Activated CD8-positive, alpha-beta T cell treated with anti-CD3 and anti-CD28 coated beads for 36 hours (primary cell): ENCODE results near the gene KMT5B. TPM values are rescaled to one million over a fixed set of nuclear protein-coding genes. Genes with fewer than 3 reads are reported as not detected.
A peak's percentile ranks its signal among the peaks of the same experiment; 100 is the strongest.

Experiments used
- ATAC-seq: fragments of 200-7000 bp; cut with Tn5 transposase; one replicate; pipeline ENCODE4 v1.10.0; 2021; ENCODE audit warnings: mild to moderate bottlenecking, moderate library complexity
- CTCF ChIA-PET: fragments of 350-600 bp; sonication (Branson Sonifier 250); formaldehyde crosslinking; loops from one replicate; lab custom pipeline; 2021; ENCODE audit warnings: antibody characterized with exemption; lab: Charles Lee
- POLR2A ChIA-PET: fragments of 350-600 bp; sonication (Branson Sonifier 250); formaldehyde crosslinking; loops from one replicate; lab custom pipeline; 2021; ENCODE audit warnings: antibody characterized with exemption; lab: Charles Lee
- DNase-seq: peaks from one replicate; pipeline ENCODE4 v3.0.0-alpha.2; 2020
- H3K27ac Mint-ChIP-seq: one replicate; pipeline ENCODE4 v1.8.0; 2021; ENCODE audit warnings: mild to moderate bottlenecking, mixed read lengths
- H3K27me3 Mint-ChIP-seq: one replicate; pipeline ENCODE4 v1.8.0; 2021; ENCODE audit warnings: mixed read lengths
- H3K36me3 Mint-ChIP-seq: one replicate; pipeline ENCODE4 v1.8.0; 2021; ENCODE audit warnings: low read depth, mixed read lengths
- H3K4me1 Mint-ChIP-seq: one replicate; pipeline ENCODE4 v1.8.0; 2021; ENCODE audit warnings: low read depth, mixed read lengths
- H3K4me3 Mint-ChIP-seq: one replicate; pipeline ENCODE4 v1.8.0; 2021; ENCODE audit warnings: mild to moderate bottlenecking, moderate library complexity, mixed read lengths
- H3K9me3 Mint-ChIP-seq: one replicate; pipeline ENCODE4 v1.8.0; 2021; ENCODE audit warnings: mixed read lengths
- CTCF ChIP-seq: fragments of 200-600 bp; IDR thresholded peaks from one replicate; pipeline ENCODE4 v1.8.0; 2022; ENCODE audit warnings: antibody characterized with exemption, mild to moderate bottlenecking
- intact Hi-C: fragments of 100-400 bp; cut with micrococcal nuclease; formaldehyde crosslinking; loops from one replicate; pipeline ENCODE4 v1.10.0; 2022
- total RNA-seq, 2 experiments: library from RNA; stranded (reverse); gene quantifications; one replicate each; pipeline ENCODE4 v1.2.3, GENCODE V29; 2021

KMT5B gene
- total RNA-seq, 2 experiments from 2014 or later: 16.9 to 17.9 TPM

- no peak for TF ChIP-seq CTCF
- H3K4me1 Mint-ChIP-seq: peaks cover 36% of the 10 kb centered on the region
- H3K4me3 Mint-ChIP-seq: peak overlapping the region; percentile 55
- H3K9me3 Mint-ChIP-seq: no peaks in the 10 kb centered on the region
- H3K27ac Mint-ChIP-seq: no peak overlapping the region
- H3K36me3 Mint-ChIP-seq: peaks cover 2% of the 10 kb centered on the region
- DNase-seq (peak; percentile 23), ATAC-seq (peak; percentile 4)
- ChIA-PET CTCF (interaction anchor here (1.7 kb wide), 1 partner anchor 8 kb away, joined by 7 read pairs; no protein-coding TSS in a partner anchor), POLR2A (no interaction called here)
- intact Hi-C loops: no loop called here
- H3K27me3 Mint-ChIP-seq: peaks cover 9% of the 10 kb centered on the region
Observed at GRCh38 chr11:68214173-68215086, 1.3 kb upstream of the KMT5B start.

- intact Hi-C loops: no loop called here
- peaks cover 41% of the 10 kb centered on the region for H3K4me1 Mint-ChIP-seq
- ChIA-PET CTCF (no interaction called here), POLR2A (no interaction called here)
- peaks cover 9% of the 10 kb centered on the region for H3K27me3 Mint-ChIP-seq
- DNase-seq (peak; percentile 78), ATAC-seq (peak; percentile 53)
- H3K9me3 Mint-ChIP-seq: no peaks in the 10 kb centered on the region
- TF ChIP-seq CTCF: no peak
- H3K36me3 Mint-ChIP-seq: peaks cover 2% of the 10 kb centered on the region
- no peak overlapping the region for H3K27ac Mint-ChIP-seq
- peak overlapping the region; percentile 55 for H3K4me3 Mint-ChIP-seq
Observed at GRCh38 chr11:68213555-68214172, 568 bp upstream of the KMT5B start.

- peak overlapping the region; percentile 86 for H3K4me3 Mint-ChIP-seq
- CTCF ChIA-PET: no interaction called here
- H3K4me1 Mint-ChIP-seq: peaks cover 44% of the 10 kb centered on the region
- intact Hi-C loops: no loop called here
- DNase-seq (peak; percentile 73), ATAC-seq (peak; percentile 73)
- POLR2A ChIA-PET: interaction anchor here (0.5 kb wide), 1 partner anchor 1979 kb away, joined by 3 read pairs; no protein-coding TSS in a partner anchor
- peaks cover 2% of the 10 kb centered on the region for H3K36me3 Mint-ChIP-seq
- TF ChIP-seq CTCF: no peak
- peaks cover 9% of the 10 kb centered on the region for H3K27me3 Mint-ChIP-seq
- H3K27ac Mint-ChIP-seq: peak overlapping the region; percentile 82
- no peaks in the 10 kb centered on the region for H3K9me3 Mint-ChIP-seq
Observed at GRCh38 chr11:68212421-68213134, 518 bp downstream of the KMT5B start.

GRCh38 chr11:68211546-68211945 is 1.6 kb downstream of the KMT5B start:
- peak; percentile 43 for DNase-seq
- CTCF ChIA-PET: interaction anchor here (0.8 to 1.2 kb wide), 3 partner anchors 9 to 19 kb away, joined by 3 read pairs; no protein-coding TSS in a partner anchor
- no peak for ATAC-seq
- peaks cover 2% of the 10 kb centered on the region for H3K36me3 Mint-ChIP-seq
- no peak for TF ChIP-seq CTCF
- peak overlapping the region; percentile 75 for H3K27ac Mint-ChIP-seq
- POLR2A ChIA-PET: interaction anchor here (0.5 to 1.3 kb wide), 2 partner anchors 18 to 153 kb away, joined by 3 read pairs; no protein-coding TSS in a partner anchor
- H3K9me3 Mint-ChIP-seq: no peaks in the 10 kb centered on the region
- peaks cover 9% of the 10 kb centered on the region for H3K27me3 Mint-ChIP-seq
- peaks cover 49% of the 10 kb centered on the region for H3K4me1 Mint-ChIP-seq
- intact Hi-C loops: no loop called here
- H3K4me3 Mint-ChIP-seq: peak overlapping the region; percentile 86
